Heart left ventricle (tissue), 16 donors: Measurements from ENCODE around the gene ARMH3. TPM values are rescaled to one million over a fixed set of nuclear protein-coding genes. Genes with fewer than 3 reads are reported as not detected.
"Not testable (repeated sequence)": the region's sequence is repeated elsewhere in the genome, so short reads cannot be mapped to it uniquely, and the experiment has no call there.

Experiments
- ATAC-seq, 4 donors: fragments of 200-7000 bp; cut with Tn5 transposase; one replicate each; pipeline ENCODE4 v1.9.1; 2020 to 2022; ENCODE audit warnings: moderate library complexity in 4 of 4, mild to moderate bottlenecking in 3 of 4, moderate number of reproducible peaks in 1 of 4
- DNase-seq, 5 donors: peaks; one replicate each; pipeline ENCODE4 v3.0.0-alpha.2; 2020
- H3K27ac ChIP-seq, 12 donors: fragments of 200-600 bp; sonication (generic) in 4 of 12; one replicate each; pipeline versions ENCODE4 v1.5.0 to v1.8.0; 2016 to 2022; ENCODE audit warnings: mild to moderate bottlenecking in 2 of 12
- H3K27me3 ChIP-seq, 9 donors: fragments of 200-600 bp; sonication (generic) in 2 of 9; one replicate each; pipeline versions ENCODE4 v1.5.1 to v1.8.0; 2016 to 2022; ENCODE audit warnings: mild to moderate bottlenecking in 3 of 9
- H3K36me3 ChIP-seq, 9 donors: fragments of 200-600 bp; sonication (generic) in 2 of 9; one replicate each; pipeline versions ENCODE4 v1.5.0 to v1.8.0; 2018 to 2022; ENCODE audit warnings: mild to moderate bottlenecking in 2 of 9
- H3K4me1 ChIP-seq, 12 donors: fragments of 200-600 bp; sonication (generic) in 4 of 12; one replicate each; pipeline versions ENCODE4 v1.5.0 to v1.8.0; 2016 to 2022; ENCODE audit warnings: mild to moderate bottlenecking in 3 of 12
- H3K4me3 ChIP-seq, 12 donors: fragments of 200-600 bp; sonication (generic) in 4 of 12; one replicate each; pipeline versions ENCODE4 v1.5.0 to v1.8.0; 2017 to 2022; ENCODE audit warnings: mild to moderate bottlenecking in 9 of 12, moderate library complexity in 4 of 12
- H3K9me3 ChIP-seq, 12 donors: fragments of 200-600 bp; sonication (generic) in 4 of 12; one replicate each; pipeline versions ENCODE4 v1.5.0 to v1.8.0; 2016 to 2022; ENCODE audit warnings: mild to moderate bottlenecking in 1 of 12
- CTCF ChIP-seq, 12 donors: fragments of 200-600 bp; sonication (generic) in 4 of 12; IDR thresholded peaks; one replicate each; pipeline versions ENCODE4 v1.5.0 to v1.8.0; 2018 to 2022; ENCODE audit warnings: antibody characterized with exemption in 12 of 12, mild to moderate bottlenecking in 5 of 12
- POLR2A ChIP-seq, 2 donors: fragments of 450-650 bp; IDR thresholded peaks; one replicate each; pipeline ENCODE4 v1.6.1; 2017; ENCODE audit warnings: antibody characterized with exemption in 2 of 2, mild to moderate bottlenecking in 2 of 2, moderate library complexity in 2 of 2
- WGBS, 4 donors: extraction: QIAGEN DNeasy Blood & Tissue Kit in 2 of 4; methylation state at CpG; one replicate each; pipeline versions ENCODE4 v1.1.5 to v1.1.7; 2013 to 2018; 5-methylcytosine and 5-hydroxymethylcytosine counted together
- intact Hi-C, 10 donors: fragments of 100-400 bp; cut with DNase I; formaldehyde crosslinking; loops; one replicate each; pipeline versions ENCODE4 v1.11.1 to v1.14.2; 2022
- polyA plus RNA-seq, 2 donors: library from polyadenylated mRNA; stranded (reverse); fragments of 200-250 nt; gene quantifications; one replicate each; pipeline ENCODE4 v1.2.3, GENCODE V29; 2013
- total RNA-seq, 9 donors: library from RNA; depleted of rRNA in 2 of 9; stranded (reverse); fragments of >200 nt in 2 of 9; fragmentation: NEBNext Ultra II Directional in 3 of 9; extraction: Animal tissue kit (Norgen Biotek cat#: 25700) in 3 of 9; gene quantifications; one replicate each; pipeline versions ENCODE4 v1.1.0 to v1.2.4, GENCODE V29; 2016 to 2023
- donor health status: ischemic (EF 13 %, LVEDD 7.1; RV severe dilation, severe dysfunction).
- donor health status: healthy with polysubstance abuse.
- donor health status: DM: no; HTN: yes; CAD: no.
- donor health status: DM: no; HTN: no; CAD: no.
- donor health status: ischemic (EF 25% LVEDD 6.9; RV normal size, moderate dysfunction).
- donor health status: ischemic (EF 25% LVEDD 5.7; RV mildly dilated, moderate dysfunction).
- donor health status: healthy.
- donor health status: DM: yes; HTN: yes; CAD: no.
- donor health status: ischemic (EF 35%, LVEDD 5.7; RV mildly dilated, moderate dysfunction).
- donor health status: nonischemic (EF 11% LVEDD 7.7; RV severe dilation, severe dysfunction).
- donor health status: DM: yes; HTN: yes; CAD: no.
- donor health status: PGD.
- donor health status: ischemic (EF 29% LVEDD 5.4; RV normal size, mild dysfunction).
- donor health status: nonischemic (EF 23%, LVEDD 6.1; RV moderate dilation, normal function).

ARMH3 gene
- total and polyA plus RNA-seq, 11 donors = 28.5 to 84.2 (median 43.9) TPM

- H3K27ac ChIP-seq = peak within 1 kb of the TSS; percentile 85 to 98 (median 92)
- H3K4me1 ChIP-seq = peaks cover 8 to 50% (median 33%) of the 10 kb centered on the region in 12 donors
- H3K36me3 ChIP-seq = peaks cover 0 to 14% (median 8%) of the 10 kb centered on the region in 9 donors
- TF ChIP-seq POLR2A (IDR thresholded peaks at IDR 0.05) = peak in 1 of 2 donors; percentile 87
- TF ChIP-seq CTCF (IDR thresholded peaks at IDR 0.05) = peak in 8 of 12 donors; percentile 10 to 48 (median 30)
- no peaks in the 10 kb centered on the region for H3K9me3 ChIP-seq
- intact Hi-C loops = loop anchor here in 4 of 10 donors (2.0 to 5.0 kb wide), 2 partner anchors 52 to 224 kb away; no protein-coding TSS in a partner anchor
- WGBS, 4 donors = 1 to 6% (median 2%) methylated on average over 19 to 61 of the region's 61 CpGs
- ATAC-seq = peak; percentile 92 to 99 (median 98)
- no peaks in the 10 kb centered on the region for H3K27me3 ChIP-seq
- peak; percentile 92 to 96 (median 95) for DNase-seq
- peak within 1 kb of the TSS; percentile 79 to 99 (median 94) for H3K4me3 ChIP-seq
Measured at GRCh38 chr10:102064868-102065560, 9.0 kb upstream of the ARMH3 start, which contains the start of gene HPS6. Gene HPS6 (plus strand): TSS chr10:102065349. CDS start chr10:102065475, 126 bp downstream.

GRCh38 chr10:102064503-102064867, 8.5 kb upstream of the ARMH3 start:
- Histone ChIP-seq H3K27ac (peak overlapping the region in 11 of 12 donors; percentile 88 to 98 (median 93)), H3K4me3 (peak overlapping the region in 10 of 12 donors; percentile 79 to 99 (median 93)), H3K9me3 (no peaks in the 10 kb centered on the region), H3K27me3 (no peaks in the 10 kb centered on the region), H3K4me1 (peaks cover 8 to 48% (median 33%) of the 10 kb centered on the region in 12 donors), H3K36me3 (peaks cover 0 to 14% (median 7%) of the 10 kb centered on the region in 9 donors)
- intact Hi-C loops = loop anchor here in 1 of 10 donors (2.0 kb wide), 1 partner anchor 224 kb away; no protein-coding TSS in a partner anchor
- no peak for DNase-seq
- no peak for ATAC-seq
- WGBS, 4 donors = 52 to 63% (median 55%) methylated on average over 2 of the region's 2 CpGs
- TF ChIP-seq CTCF (IDR thresholded peaks at IDR 0.05) (no peak), POLR2A (IDR thresholded peaks at IDR 0.05) (no peak)

- no peak for TF ChIP-seq CTCF (IDR thresholded peaks at IDR 0.05)
- no peak for TF ChIP-seq POLR2A (IDR thresholded peaks at IDR 0.05)
- intact Hi-C loops = no loop called here
- Histone ChIP-seq H3K27me3 (no peaks in the 10 kb centered on the region), H3K9me3 (no peaks in the 10 kb centered on the region), H3K4me3 (no peak overlapping the region), H3K27ac (no peak overlapping the region), H3K36me3 (no peaks in the 10 kb centered on the region), H3K4me1 (peaks cover 0 to 17% (median 4%) of the 10 kb centered on the region in 12 donors)
- no peak for ATAC-seq
- DNase-seq = no peak
Measured at GRCh38 chr10:102059987-102060386, 4.0 kb upstream of the ARMH3 start.

- not testable (repeated sequence) for H3K27me3 ChIP-seq, H3K36me3 ChIP-seq, H3K9me3 ChIP-seq
- intact Hi-C loops = loop anchor here in 1 of 10 donors (1.0 kb wide), 1 partner anchor 97 kb away; the partner anchor contains the start of gene NOLC1
- Histone ChIP-seq H3K4me1 (peaks cover 3 to 47% (median 28%) of the 10 kb centered on the region in 12 donors), H3K4me3 (peak overlapping the region; percentile 78 to 97 (median 92)), H3K27ac (peak overlapping the region; percentile 88 to 99 (median 96))
- DNase-seq = peak in 2 of 5 donors; percentile 46
- WGBS, 4 donors = 68 to 71% (median 70%) methylated on average over 34 of the region's 34 CpGs
- peak in 3 of 4 donors; percentile 2 to 41 (median 5) for ATAC-seq
Measured at GRCh38 chr10:102054881-102055646, 909 bp downstream of the ARMH3 start.
